Fibroblast of villous mesenchyme (primary cell): ENCODE results near the gene NABP2. TPM values are rescaled to one million over a fixed set of nuclear protein-coding genes. Genes with fewer than 3 reads are reported as not detected.

Experiments
- DNase-seq: peaks from one replicate; pipeline ENCODE4 v3.0.0-alpha.2; 2010; ENCODE audit warnings: low read depth
- H3K4me3 ChIP-seq: 2 replicates; pipeline ENCODE4 v1.5.1; 2011; ENCODE audit warnings: low read depth, mild to moderate bottlenecking, low read length
- total RNA-seq: library from RNA; depleted of rRNA; stranded (reverse); fragments of >200 nt; gene quantifications from 2 replicates; pipeline ENCODE4 v1.2.3, GENCODE V29; 2012
- TF ChIP-seq, protein P1 (sequence below): IDR thresholded peaks from 2 replicates; pipeline ENCODE4 v1.5.1; 2012; ENCODE audit warnings: low read depth, mild to moderate bottlenecking, low read length; ENCODE audit not compliant: insufficient read depth

Gene NABP2
- total RNA-seq, 1 donor: 23.3 TPM

DNA sequence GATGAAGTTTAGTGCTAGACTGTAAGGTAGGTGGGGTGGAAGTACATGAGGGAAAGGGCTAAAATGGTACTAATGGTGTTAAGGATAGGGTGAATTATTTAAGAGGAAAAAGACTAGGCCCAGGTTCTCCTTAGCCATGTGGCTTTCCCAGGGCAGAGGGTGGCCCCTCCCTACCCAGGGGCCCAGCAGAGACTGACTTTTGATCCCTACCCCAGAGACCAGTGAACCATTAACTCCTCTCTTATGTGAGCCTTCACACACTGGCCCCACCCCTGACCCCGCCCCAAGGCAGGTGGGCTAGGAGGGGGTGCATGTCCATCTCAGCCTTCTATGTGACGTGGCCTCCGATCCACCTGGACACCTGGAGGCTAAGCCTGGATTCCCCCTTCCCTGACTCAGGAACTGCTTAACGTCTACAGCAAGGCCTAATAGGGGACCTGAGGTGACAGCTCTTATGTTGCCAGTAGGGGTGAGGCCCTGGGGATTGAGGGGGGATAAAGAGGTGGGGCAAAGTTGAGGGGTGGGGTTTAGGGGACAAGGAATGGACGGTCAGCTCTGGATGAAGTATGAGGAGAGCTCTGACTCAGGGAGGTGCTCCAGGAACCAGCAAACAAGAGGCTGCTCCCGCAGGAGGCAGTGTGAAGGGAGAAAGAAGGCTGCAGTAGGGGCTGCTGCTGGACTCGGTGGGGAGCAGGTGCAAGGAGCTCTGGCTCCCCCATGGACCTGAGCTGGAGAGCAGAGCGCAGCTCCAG lies 6.5 kb downstream of the NABP2 start:
- no peak overlapping the region for H3K4me3 ChIP-seq
- no peak for DNase-seq
- TF ChIP-seq, protein P1, sequence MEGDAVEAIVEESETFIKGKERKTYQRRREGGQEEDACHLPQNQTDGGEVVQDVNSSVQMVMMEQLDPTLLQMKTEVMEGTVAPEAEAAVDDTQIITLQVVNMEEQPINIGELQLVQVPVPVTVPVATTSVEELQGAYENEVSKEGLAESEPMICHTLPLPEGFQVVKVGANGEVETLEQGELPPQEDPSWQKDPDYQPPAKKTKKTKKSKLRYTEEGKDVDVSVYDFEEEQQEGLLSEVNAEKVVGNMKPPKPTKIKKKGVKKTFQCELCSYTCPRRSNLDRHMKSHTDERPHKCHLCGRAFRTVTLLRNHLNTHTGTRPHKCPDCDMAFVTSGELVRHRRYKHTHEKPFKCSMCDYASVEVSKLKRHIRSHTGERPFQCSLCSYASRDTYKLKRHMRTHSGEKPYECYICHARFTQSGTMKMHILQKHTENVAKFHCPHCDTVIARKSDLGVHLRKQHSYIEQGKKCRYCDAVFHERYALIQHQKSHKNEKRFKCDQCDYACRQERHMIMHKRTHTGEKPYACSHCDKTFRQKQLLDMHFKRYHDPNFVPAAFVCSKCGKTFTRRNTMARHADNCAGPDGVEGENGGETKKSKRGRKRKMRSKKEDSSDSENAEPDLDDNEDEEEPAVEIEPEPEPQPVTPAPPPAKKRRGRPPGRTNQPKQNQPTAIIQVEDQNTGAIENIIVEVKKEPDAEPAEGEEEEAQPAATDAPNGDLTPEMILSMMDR: no peak

- TF ChIP-seq, protein P1: no peak
- H3K4me3 ChIP-seq: no peak overlapping the region
- no peak for DNase-seq
These were observed 7.0 kb downstream of the NABP2 start for GRCh38 chr12:56231184-56231582.

DNA sequence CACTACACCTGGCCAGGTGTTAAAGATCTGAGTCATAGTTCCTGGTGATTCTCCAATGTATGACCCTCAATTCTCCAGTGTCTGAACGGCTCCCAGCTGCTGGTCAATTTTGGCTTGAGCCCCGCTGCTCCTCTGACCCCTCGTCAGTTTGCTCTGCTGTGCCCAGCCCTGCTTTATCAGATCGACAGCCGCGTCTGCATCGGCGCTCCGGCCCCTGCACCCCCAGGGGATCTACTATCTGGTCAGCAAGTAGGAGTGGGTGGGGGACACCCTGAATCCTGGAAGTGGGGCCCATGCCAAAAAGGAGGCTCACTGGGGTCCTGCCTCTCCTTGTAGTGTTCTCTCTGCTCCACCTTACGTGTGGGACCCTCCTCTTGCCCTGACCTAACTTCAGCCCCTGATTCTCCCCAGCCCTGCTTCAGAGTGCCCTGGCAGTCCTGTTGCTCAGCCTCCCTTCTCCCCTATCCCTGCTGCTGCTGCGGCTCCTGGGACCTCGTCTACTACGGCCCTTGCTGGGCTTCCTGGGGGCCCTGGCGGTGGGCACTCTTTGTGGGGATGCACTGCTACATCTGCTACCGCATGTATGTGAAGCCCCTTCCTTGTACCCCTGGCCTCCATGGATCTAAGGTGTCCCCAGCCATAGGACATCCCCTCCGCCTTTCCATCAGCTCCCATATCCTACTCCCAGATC lies 10.7 kb downstream of the NABP2 start:
- TF ChIP-seq, protein P1: no peak
- no peak for DNase-seq
- no peak overlapping the region for H3K4me3 ChIP-seq

GRCh38 chr12:56236091-56236490 lies 11.9 kb downstream of the NABP2 start:
- TF ChIP-seq, protein P1: no peak
- H3K4me3 ChIP-seq: no peak overlapping the region
- DNase-seq: no peak

GRCh38 chr12:56236985-56237384 lies 12.8 kb downstream of the NABP2 start:
- DNase-seq: no peak
- H3K4me3 ChIP-seq: no peak overlapping the region
- TF ChIP-seq, protein P1: no peak

DNA sequence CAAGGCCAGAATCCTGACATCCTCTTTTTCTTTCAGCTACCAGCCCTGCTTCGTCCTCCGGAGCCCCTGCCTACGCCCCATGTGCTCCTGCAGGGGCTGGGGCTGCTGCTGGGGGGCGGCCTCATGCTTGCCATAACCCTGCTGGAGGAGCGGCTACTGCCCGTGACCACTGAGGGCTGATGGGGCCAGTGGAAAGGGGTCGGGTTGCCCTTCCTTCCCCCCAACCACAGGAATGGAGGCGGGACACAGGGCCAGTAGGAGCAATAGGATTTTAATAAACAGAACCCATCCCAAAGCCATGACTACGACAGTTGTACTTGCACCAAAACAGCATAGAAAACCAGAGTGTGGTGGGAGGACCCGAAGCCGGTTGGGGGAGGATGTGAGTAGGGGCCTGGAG lies 13.4 kb downstream of the NABP2 start:
- no peak for DNase-seq

More for the DNA sequence above, 13.4 kb downstream of the NABP2 start:
- TF ChIP-seq, protein P1: no peak
- H3K4me3 ChIP-seq: no peak overlapping the region
